Kasumi-1 (cell line): ENCODE measurements around the gene TRIM29.

ENCODE experiments used
- DNase-seq, 2 experiments: peaks; one replicate each; lab custom pipeline; 2025; lab: John Stamatoyannopoulos, UW

The TRIM29 gene

GRCh38 chr11:120061761-120062560, 76.0 kb downstream of the TRIM29 start:
- no peak for DNase-seq
